ENCODE results near the gene SMURF1.

GRCh38 chr7:99012722-99013121 lies 131.2 kb downstream of the SMURF1 start:
- TF ChIP-seq EP300 (IDR thresholded peaks at IDR 0.05; ENCODE audit: low read depth) (no peak), CTCF (IDR thresholded peaks at IDR 0.05) (no peak)
